Hematopoietic multipotent progenitor cell (in vitro differentiated cells): Measurements from ENCODE around the gene SLC24A3. TPM values are rescaled to one million over a fixed set of nuclear protein-coding genes. Genes with fewer than 3 reads are reported as not detected.

Experiments used
- DNase-seq, 3 donors: peaks; one replicate each; pipeline ENCODE4 v3.0.0-alpha.2; 2011 to 2015; ENCODE audit warnings: low read depth in 2 of 3, low spot score in 2 of 3
- total RNA-seq: library from RNA; depleted of rRNA; stranded (reverse); fragments of >200 nt; gene quantifications from one replicate; pipeline ENCODE4 v1.2.3, GENCODE V29; 2012

SLC24A3 gene
- total RNA-seq, 1 donor = 1.9 TPM

GRCh38 chr20:19415786-19416185 is 203.3 kb downstream of the SLC24A3 start:
- no peak for DNase-seq

- DNase-seq = no peak
These were observed 204.2 kb downstream of the SLC24A3 start for GRCh38 chr20:19416627-19417026.

GRCh38 chr20:19419396-19419795 is 207.0 kb downstream of the SLC24A3 start:
- no peak for DNase-seq

- no peak for DNase-seq
These were observed 210.9 kb downstream of the SLC24A3 start for GRCh38 chr20:19423097-19423899.

GRCh38 chr20:19423900-19424620 is 211.6 kb downstream of the SLC24A3 start:
- no peak for DNase-seq

GRCh38 chr20:19426356-19426755 is 213.9 kb downstream of the SLC24A3 start:
- no peak for DNase-seq

GRCh38 chr20:19427480-19427879 is 215.0 kb downstream of the SLC24A3 start:
- DNase-seq = no peak

GRCh38 chr20:19427913-19428312 is 215.5 kb downstream of the SLC24A3 start:
- DNase-seq = no peak

GRCh38 chr20:19428324-19428723 is 215.9 kb downstream of the SLC24A3 start:
- no peak for DNase-seq

GRCh38 chr20:19429538-19429937 is 217.1 kb downstream of the SLC24A3 start:
- no peak for DNase-seq

GRCh38 chr20:19430641-19431315 is 218.3 kb downstream of the SLC24A3 start:
- DNase-seq = no peak

- no peak for DNase-seq
These were observed 218.9 kb downstream of the SLC24A3 start for GRCh38 chr20:19431316-19431700.

- no peak for DNase-seq
These were observed 219.5 kb downstream of the SLC24A3 start for GRCh38 chr20:19431906-19432305.

GRCh38 chr20:19433371-19434350 is 221.2 kb downstream of the SLC24A3 start:
- DNase-seq = no peak

GRCh38 chr20:19435316-19435715 is 222.9 kb downstream of the SLC24A3 start:
- DNase-seq = no peak

GRCh38 chr20:19435821-19436220 is 223.4 kb downstream of the SLC24A3 start:
- no peak for DNase-seq

- DNase-seq = no peak
These were observed 226.0 kb downstream of the SLC24A3 start for GRCh38 chr20:19438488-19438887.

GRCh38 chr20:19440660-19441527 is 228.5 kb downstream of the SLC24A3 start:
- DNase-seq = peak in 2 of 3 donors; percentile 16 to 61

GRCh38 chr20:19446246-19446645 is 233.8 kb downstream of the SLC24A3 start:
- no peak for DNase-seq
